Endodermal cell (in vitro differentiated cells): Measurements from ENCODE around the gene TIAM1. TPM values are rescaled to one million over a fixed set of nuclear protein-coding genes. Genes with fewer than 3 reads are reported as not detected.
A peak's percentile ranks its signal among the peaks of the same experiment; 100 is the strongest.

ENCODE experiments used
- DNase-seq: peaks from one replicate; pipeline ENCODE4 v3.0.0-alpha.2; 2017
- H3K27ac ChIP-seq: 2 replicates; pipeline ENCODE4 v1.5.1; 2013; ENCODE audit warnings: mild to moderate bottlenecking, low read depth, low read length, moderate library complexity
- H3K27me3 ChIP-seq: 2 replicates; pipeline ENCODE4 v1.6.1; 2013; ENCODE audit warnings: mild to moderate bottlenecking, low read length, moderate library complexity; ENCODE audit not compliant: insufficient read depth, control insufficient read depth, poor library complexity, severe bottlenecking
- H3K36me3 ChIP-seq: 2 replicates; pipeline ENCODE4 v1.7.0; 2013; ENCODE audit warnings: mild to moderate bottlenecking, low read length, moderate library complexity; ENCODE audit not compliant: control insufficient read depth, insufficient read depth
- H3K4me1 ChIP-seq: one replicate; pipeline ENCODE4 v1.7.0; 2013; ENCODE audit warnings: low read length; ENCODE audit not compliant: control insufficient read depth, insufficient read depth
- H3K4me3 ChIP-seq: 2 replicates; pipeline ENCODE4 v1.5.1; 2013; ENCODE audit warnings: mild to moderate bottlenecking, low read length, moderate library complexity
- H3K9ac ChIP-seq: 2 replicates; pipeline ENCODE4 v1.6.1; 2013; ENCODE audit warnings: mild to moderate bottlenecking, low read length, moderate library complexity; ENCODE audit not compliant: poor library complexity, severe bottlenecking; ENCODE audit errors: extremely low read depth
- H3K9me3 ChIP-seq: 2 replicates; pipeline ENCODE4 v1.6.1; 2013; ENCODE audit warnings: mild to moderate bottlenecking, low read length, moderate library complexity; ENCODE audit not compliant: control insufficient read depth
- H3K27ac Mint-ChIP-seq: 2 replicates; pipeline ENCODE4 v1.8.0; 2020; ENCODE audit warnings: mixed read lengths
- H3K27me3 Mint-ChIP-seq: 2 replicates; pipeline ENCODE4 v1.8.0; 2021; ENCODE audit warnings: mild to moderate bottlenecking, mixed read lengths; ENCODE audit not compliant: insufficient read depth
- H3K36me3 Mint-ChIP-seq: 2 replicates; pipeline ENCODE4 v1.8.0; 2020; ENCODE audit warnings: low read depth, mixed read lengths
- H3K4me1 Mint-ChIP-seq: 2 replicates; pipeline ENCODE4 v1.8.0; 2020; ENCODE audit warnings: mixed read lengths
- H3K4me3 Mint-ChIP-seq: 2 replicates; pipeline ENCODE4 v1.8.0; 2020; ENCODE audit warnings: mild to moderate bottlenecking, moderate library complexity, mixed read lengths
- H3K9me3 Mint-ChIP-seq: 2 replicates; pipeline ENCODE4 v1.8.0; 2020; ENCODE audit warnings: mild to moderate bottlenecking, mixed read lengths
- CTCF ChIP-seq: fragments of 200-600 bp; sonication (generic); conservative IDR thresholded peaks from 2 replicates; pipeline ENCODE4 v1.5.0; 2021; ENCODE audit warnings: antibody characterized with exemption, mild to moderate bottlenecking
- WGBS, 2 experiments: methylation state at CpG; one replicate each; pipeline versions ENCODE4 v1.1.5 to v1.1.7; 2013; ENCODE audit warnings: missing lambda C conversion rate in 2 of 2, mixed read lengths in 1 of 2; ENCODE audit not compliant: insufficient coverage in 1 of 2, insufficient read length in 1 of 2; 5-methylcytosine and 5-hydroxymethylcytosine counted together
- total RNA-seq, 2 donors: library from RNA; stranded (reverse); fragmentation: NEBNext Ultra II Directional in 1 of 2; extraction: Animal tissue kit (Norgen Biotek cat#: 25700) in 1 of 2; gene quantifications; 2 replicates in 1 of 2; 3 replicates in 1 of 2; pipeline ENCODE4 v1.2.1, GENCODE V29; 2021

The TIAM1 gene
- total RNA-seq, 2 donors from 2014 or later: 29.4 to 33.3 TPM

DNA sequence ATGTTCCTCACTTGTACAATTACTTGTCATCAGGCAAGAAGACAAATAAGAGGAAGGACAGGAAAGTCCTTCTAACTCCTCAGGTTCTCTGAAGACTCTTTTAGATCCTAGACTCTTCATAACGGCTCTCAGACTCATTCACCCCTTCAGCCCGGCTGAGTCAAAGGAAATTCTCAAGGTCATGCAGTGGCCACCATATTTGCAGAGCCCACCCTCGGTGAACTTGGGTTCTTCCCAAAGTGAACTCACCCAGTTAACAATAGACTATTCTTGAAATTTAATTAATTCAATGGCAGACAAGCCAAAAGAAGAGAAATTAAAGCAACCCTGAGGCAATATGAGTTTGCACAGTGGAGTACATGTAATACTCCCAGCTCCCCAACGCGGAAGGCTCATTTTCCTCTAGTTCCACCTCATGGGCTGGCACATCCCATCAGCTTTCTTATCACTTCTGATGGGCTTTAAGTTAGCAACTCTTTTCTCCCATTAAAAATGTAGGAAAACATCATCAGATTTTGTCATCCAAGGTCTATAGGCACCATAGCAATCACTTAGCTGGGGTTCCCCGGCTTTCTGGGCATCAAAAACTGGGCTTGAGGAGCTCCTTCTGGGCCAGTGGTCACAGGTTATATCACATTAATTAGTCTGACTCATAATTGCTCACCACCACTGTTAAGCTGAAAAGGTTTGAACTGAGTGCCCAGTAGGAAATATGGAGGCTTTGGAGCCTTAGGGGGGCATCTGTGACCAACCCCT is 27.8 kb upstream of the TIAM1 start:
- H3K36me3 Mint-ChIP-seq: no peaks in the 10 kb centered on the region
- Histone ChIP-seq H3K27me3 (no peaks in the 10 kb centered on the region), H3K9me3 (no peaks in the 10 kb centered on the region), H3K4me1 (no peaks in the 10 kb centered on the region), H3K4me3 (no peak overlapping the region), H3K9ac (no peak overlapping the region), H3K27ac (no peak overlapping the region), H3K36me3 (no peaks in the 10 kb centered on the region)
- H3K27me3 Mint-ChIP-seq: no peaks in the 10 kb centered on the region
- DNase-seq: peak; percentile 17
- H3K4me3 Mint-ChIP-seq: no peak overlapping the region
- H3K9me3 Mint-ChIP-seq: no peaks in the 10 kb centered on the region
- 94 to 95% methylated on average over 4 to 6 of the region's 6 CpGs for WGBS, 2 experiments
- TF ChIP-seq CTCF: no peak
- H3K27ac Mint-ChIP-seq: no peak overlapping the region
- H3K4me1 Mint-ChIP-seq: peaks cover 4% of the 10 kb centered on the region

DNA sequence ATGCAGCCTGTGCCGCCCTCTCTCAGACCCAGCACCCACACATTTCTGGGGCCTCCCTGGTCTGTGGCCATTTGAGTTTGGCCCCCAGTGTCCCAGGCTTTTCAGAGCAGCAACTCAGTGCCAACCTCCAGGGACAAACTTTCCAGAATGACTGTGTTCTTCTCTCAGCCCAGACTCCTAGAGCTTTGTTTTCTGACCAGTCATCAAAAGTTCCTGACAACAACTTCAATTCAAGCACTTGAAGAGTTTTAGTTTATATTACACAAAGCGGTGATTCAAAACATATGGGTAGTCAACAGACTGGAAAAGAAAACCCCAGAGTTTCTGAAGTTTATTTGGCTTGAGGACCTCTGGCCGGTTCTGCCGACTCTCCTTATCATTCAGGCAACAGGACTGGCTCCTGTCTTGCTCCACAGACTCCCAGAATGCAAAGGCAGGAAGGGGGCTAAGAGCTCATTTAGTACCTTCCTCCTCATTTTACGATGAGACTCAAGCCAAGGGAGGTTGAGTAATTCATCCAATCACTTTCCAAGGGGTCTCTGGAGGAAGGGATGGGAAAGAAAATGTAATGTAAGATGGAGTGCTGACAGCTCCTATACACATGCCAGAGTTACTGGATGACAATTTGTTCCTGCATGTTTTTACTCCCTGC is 27.0 kb upstream of the TIAM1 start:
- Histone ChIP-seq H3K36me3 (no peaks in the 10 kb centered on the region), H3K4me3 (no peak overlapping the region), H3K9ac (no peak overlapping the region), H3K27ac (no peak overlapping the region), H3K27me3 (no peaks in the 10 kb centered on the region), H3K9me3 (no peaks in the 10 kb centered on the region), H3K4me1 (no peaks in the 10 kb centered on the region)
- no peaks in the 10 kb centered on the region for H3K36me3 Mint-ChIP-seq
- H3K4me3 Mint-ChIP-seq: no peak overlapping the region
- no peak for TF ChIP-seq CTCF
- no peak overlapping the region for H3K27ac Mint-ChIP-seq
- no peaks in the 10 kb centered on the region for H3K9me3 Mint-ChIP-seq
- H3K27me3 Mint-ChIP-seq: no peaks in the 10 kb centered on the region
- 94 to 98% methylated on average over 4 to 5 of the region's 5 CpGs for WGBS, 2 experiments
- H3K4me1 Mint-ChIP-seq: peaks cover 4% of the 10 kb centered on the region
- peak; percentile 24 for DNase-seq

GRCh38 chr21:31370281-31370892 is 26.3 kb upstream of the TIAM1 start:
- 90 to 100% methylated on average over 2 to 4 of the region's 4 CpGs for WGBS, 2 experiments
- H3K36me3 Mint-ChIP-seq: no peaks in the 10 kb centered on the region
- peaks cover 4% of the 10 kb centered on the region for H3K4me1 Mint-ChIP-seq
- no peak overlapping the region for H3K4me3 Mint-ChIP-seq
- Histone ChIP-seq H3K4me3 (no peak overlapping the region), H3K9me3 (no peaks in the 10 kb centered on the region), H3K36me3 (no peaks in the 10 kb centered on the region), H3K4me1 (no peaks in the 10 kb centered on the region), H3K9ac (no peak overlapping the region), H3K27ac (no peak overlapping the region), H3K27me3 (no peaks in the 10 kb centered on the region)
- H3K9me3 Mint-ChIP-seq: no peaks in the 10 kb centered on the region
- peak; percentile 1 for DNase-seq
- no peak for TF ChIP-seq CTCF
- no peaks in the 10 kb centered on the region for H3K27me3 Mint-ChIP-seq
- no peak overlapping the region for H3K27ac Mint-ChIP-seq
